SW480 (cell line): ENCODE data around the gene GLIS2.
"Not testable (repeated sequence)": the region's sequence is repeated elsewhere in the genome, so short reads cannot be mapped to it uniquely, and the experiment has no call there.

ENCODE experiments used
- DNase-seq: peaks from one replicate; pipeline ENCODE4 v3.0.0-alpha.2; 2016; ENCODE audit warnings: low spot score

GLIS2 gene

GRCh38 chr16:4320571-4321137 is 4.8 kb downstream of the GLIS2 start:
- no peak for DNase-seq

- DNase-seq = no peak
Observed at GRCh38 chr16:4321286-4322120, 5.6 kb downstream of the GLIS2 start.

- no peak for DNase-seq
Observed at GRCh38 chr16:4322121-4323052, 6.5 kb downstream of the GLIS2 start.

GRCh38 chr16:4323071-4323844 is 7.4 kb downstream of the GLIS2 start:
- peak; percentile 34 for DNase-seq

GRCh38 chr16:4323845-4324488 is 8.1 kb downstream of the GLIS2 start:
- DNase-seq = no peak

- DNase-seq = no peak
Observed at GRCh38 chr16:4324492-4325252, 8.8 kb downstream of the GLIS2 start.

- DNase-seq = no peak
Observed at GRCh38 chr16:4325253-4325758, 9.4 kb downstream of the GLIS2 start.

GRCh38 chr16:4327386-4328045 is 11.6 kb downstream of the GLIS2 start:
- no peak for DNase-seq

- peak; percentile 81 for DNase-seq
Observed at GRCh38 chr16:4328046-4328781, 12.3 kb downstream of the GLIS2 start.

GRCh38 chr16:4328782-4329775 is 13.2 kb downstream of the GLIS2 start:
- DNase-seq = no peak

GRCh38 chr16:4330277-4330874 is 14.5 kb downstream of the GLIS2 start:
- DNase-seq = no peak

GRCh38 chr16:4332083-4332482 is 16.2 kb downstream of the GLIS2 start:
- DNase-seq = no peak

- DNase-seq = no peak
Observed at GRCh38 chr16:4332623-4333307, 16.9 kb downstream of the GLIS2 start.

GRCh38 chr16:4333308-4333638 is 17.4 kb downstream of the GLIS2 start:
- DNase-seq = no peak

- not testable (repeated sequence) for DNase-seq
Observed at GRCh38 chr16:4333714-4334113, 17.8 kb downstream of the GLIS2 start.

GRCh38 chr16:4334724-4335495 is 19.0 kb downstream of the GLIS2 start:
- no peak for DNase-seq
